Keratinocyte (primary cell): ENCODE measurements around the gene CFL1. TPM values are rescaled to one million over a fixed set of nuclear protein-coding genes. Genes with fewer than 3 reads are reported as not detected.

Experiments
- DNase-seq: peaks from one replicate; pipeline ENCODE4 v3.0.0-alpha.2; 2011; ENCODE audit warnings: low read depth, missing footprints, low spot score
- FAIRE-seq: peaks from 2 replicates; lab custom pipeline; 2011; peaks lifted over from hg19 to GRCh38; lab: Jason Lieb, UNC
- H2AFZ ChIP-seq: 2 replicates; pipeline ENCODE4 v1.6.0; 2012; ENCODE audit warnings: low read length, control low read depth, inconsistent platforms; ENCODE audit not compliant: control insufficient read depth
- H3K27ac ChIP-seq: 2 replicates; pipeline ENCODE4 v1.5.1; 2011; ENCODE audit warnings: low read length; ENCODE audit not compliant: control insufficient read depth, insufficient read depth
- H3K27me3 ChIP-seq: 3 replicates; pipeline ENCODE4 v1.6.0; 2011; ENCODE audit warnings: low read length; ENCODE audit not compliant: control insufficient read depth, insufficient read depth; ENCODE audit errors: extremely low read depth
- H3K36me3 ChIP-seq, 2 experiments: 2 replicates in 1 of 2; 3 replicates in 1 of 2; pipeline ENCODE4 v1.5.1; 2011; ENCODE audit warnings: low read length in 2 of 2, mild to moderate bottlenecking in 1 of 2; ENCODE audit not compliant: control insufficient read depth in 2 of 2, insufficient read depth in 2 of 2; ENCODE audit errors: extremely low read depth in 1 of 2
- H3K4me1 ChIP-seq: 3 replicates; pipeline ENCODE4 v1.5.1; 2011; ENCODE audit warnings: low read length; ENCODE audit not compliant: control insufficient read depth, insufficient read depth; ENCODE audit errors: extremely low read depth
- H3K4me2 ChIP-seq: 3 replicates; pipeline ENCODE4 v1.6.0; 2011; ENCODE audit warnings: low read depth, low read length; ENCODE audit not compliant: control insufficient read depth, insufficient read depth; ENCODE audit errors: extremely low read depth
- H3K4me3 ChIP-seq, 3 experiments: fragments of 200-600 bp in 1 of 3; sonication (generic) in 1 of 3; 2 replicates in 2 of 3; 3 replicates in 1 of 3; pipeline ENCODE4 v1.5.1; 2011 to 2016; ENCODE audit warnings: low read length in 3 of 3, mild to moderate bottlenecking in 3 of 3, control low read depth in 2 of 3, inconsistent platforms in 1 of 3, low read depth in 1 of 3, mixed read lengths in 1 of 3, mixed run types in 1 of 3, moderate library complexity in 1 of 3; ENCODE audit not compliant: control insufficient read depth in 2 of 3, insufficient read depth in 2 of 3; ENCODE audit errors: extremely low read depth in 1 of 3
- H3K79me2 ChIP-seq: 2 replicates; pipeline ENCODE4 v1.6.0; 2012; ENCODE audit warnings: low read length; ENCODE audit not compliant: control insufficient read depth, insufficient read depth
- H3K9ac ChIP-seq: 3 replicates; pipeline ENCODE4 v1.6.0; 2011; ENCODE audit warnings: low read length; ENCODE audit not compliant: control insufficient read depth, insufficient read depth; ENCODE audit errors: extremely low read depth
- H3K9me1 ChIP-seq: 3 replicates; pipeline ENCODE4 v1.6.0; 2011; ENCODE audit warnings: low read length; ENCODE audit not compliant: control insufficient read depth, insufficient read depth; ENCODE audit errors: extremely low read depth
- H3K9me3 ChIP-seq: 2 replicates; pipeline ENCODE4 v1.5.1; 2012; ENCODE audit warnings: low read depth, low read length; ENCODE audit not compliant: control insufficient read depth
- H4K20me1 ChIP-seq: 3 replicates; pipeline ENCODE4 v1.6.0; 2011; ENCODE audit warnings: low read length; ENCODE audit not compliant: control insufficient read depth, insufficient read depth; ENCODE audit errors: extremely low read depth
- EZH2 ChIP-seq: IDR thresholded peaks from one replicate; pipeline ENCODE4 v1.6.1; 2012; ENCODE audit warnings: inconsistent platforms, mild to moderate bottlenecking, low read length, moderate library complexity
- dilution Hi-C: fragments of 300-500 bp; cut with MboI; formaldehyde crosslinking; loops from one replicate; pipeline ENCODE4 v1.7.0; 2020; ENCODE audit warnings: low sequenced_read_pairs; ENCODE audit not compliant: extremely low pct_ligation_motif_present
- polyA plus RNA-seq, 5 experiments: library from polyadenylated mRNA; depleted of rRNA in 3 of 5; stranded (reverse) in 3 of 5; stranded (forward) in 1 of 5; unstranded in 1 of 5; fragments of >200 nt; gene quantifications; 1 replicate in 1 of 5; 2 replicates in 3 of 5; 3 replicates in 1 of 5; pipeline versions ENCODE4 v1.2.1 to v1.2.3, GENCODE V29; 2011 to 2012; ENCODE audit warnings: missing spikeins in 2 of 5, low read depth in 1 of 5, low replicate concordance in 1 of 5
- TF ChIP-seq, protein P1 (sequence below), 3 experiments: IDR thresholded peaks in 1 of 3; conservative IDR thresholded peaks in 1 of 3; optimal IDR thresholded peaks in 1 of 3; 2 replicates in 2 of 3; 3 replicates in 1 of 3; pipeline versions ENCODE3 to v1.5.1; 2011; ENCODE audit warnings: low read length in 3 of 3, mild to moderate bottlenecking in 3 of 3, moderate library complexity in 2 of 3, control low read depth in 1 of 3, inconsistent platforms in 1 of 3; ENCODE audit not compliant: insufficient read depth in 2 of 3; ENCODE audit errors: extremely low read depth in 1 of 3

Gene CFL1
- polyA plus RNA-seq, 1 donor (not counting 4 experiments of a cell fraction or from before 2014, with no cell fraction given), result 1,236 TPM

DNA sequence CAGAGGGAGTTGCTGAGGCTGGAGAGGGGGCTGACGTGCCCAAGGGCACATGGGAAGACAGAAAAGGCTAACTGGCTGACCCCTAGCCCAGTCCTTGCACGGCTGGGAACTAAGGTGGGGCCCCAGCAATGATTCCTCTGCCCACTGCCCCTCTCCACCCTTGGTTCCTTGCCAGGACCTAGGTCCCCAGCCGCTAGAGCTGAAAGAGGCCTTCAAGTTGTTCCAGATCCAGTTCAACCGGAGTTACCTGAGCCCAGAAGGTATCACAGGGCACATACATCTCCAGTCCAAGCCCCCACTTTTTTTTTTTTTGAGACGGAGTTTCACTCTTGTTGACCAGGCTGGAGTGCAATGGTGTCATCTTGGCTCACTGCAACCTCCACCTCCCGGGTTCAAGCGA is 22.0 kb upstream of the CFL1 start:
- TF ChIP-seq, protein P1, sequence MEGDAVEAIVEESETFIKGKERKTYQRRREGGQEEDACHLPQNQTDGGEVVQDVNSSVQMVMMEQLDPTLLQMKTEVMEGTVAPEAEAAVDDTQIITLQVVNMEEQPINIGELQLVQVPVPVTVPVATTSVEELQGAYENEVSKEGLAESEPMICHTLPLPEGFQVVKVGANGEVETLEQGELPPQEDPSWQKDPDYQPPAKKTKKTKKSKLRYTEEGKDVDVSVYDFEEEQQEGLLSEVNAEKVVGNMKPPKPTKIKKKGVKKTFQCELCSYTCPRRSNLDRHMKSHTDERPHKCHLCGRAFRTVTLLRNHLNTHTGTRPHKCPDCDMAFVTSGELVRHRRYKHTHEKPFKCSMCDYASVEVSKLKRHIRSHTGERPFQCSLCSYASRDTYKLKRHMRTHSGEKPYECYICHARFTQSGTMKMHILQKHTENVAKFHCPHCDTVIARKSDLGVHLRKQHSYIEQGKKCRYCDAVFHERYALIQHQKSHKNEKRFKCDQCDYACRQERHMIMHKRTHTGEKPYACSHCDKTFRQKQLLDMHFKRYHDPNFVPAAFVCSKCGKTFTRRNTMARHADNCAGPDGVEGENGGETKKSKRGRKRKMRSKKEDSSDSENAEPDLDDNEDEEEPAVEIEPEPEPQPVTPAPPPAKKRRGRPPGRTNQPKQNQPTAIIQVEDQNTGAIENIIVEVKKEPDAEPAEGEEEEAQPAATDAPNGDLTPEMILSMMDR (optimal IDR thresholded peaks at IDR 0.05 in 1 of 3, IDR thresholded peaks at IDR 0.05 in 1 of 3, conservative IDR thresholded peaks at IDR 0.05 in 1 of 3; ENCODE audit: extremely low read depth in 1 of 3, insufficient read depth in 2 of 3, low read length in 3 of 3), result no peak
- no peak for TF ChIP-seq EZH2
- peaks cover 17 to 29% of the 10 kb centered on the region in 2 experiments for H3K36me3 ChIP-seq
- no peak overlapping the region for H3K4me3 ChIP-seq
- H3K9ac ChIP-seq, result no peak overlapping the region
- no peak overlapping the region for H3K4me2 ChIP-seq
- dilution Hi-C loops, result no loop called here
- no peak overlapping the region for H2AFZ ChIP-seq
- H4K20me1 ChIP-seq, result no peaks in the 10 kb centered on the region
- no peak for DNase-seq
- no peak for FAIRE-seq
- H3K4me1 ChIP-seq, result no peaks in the 10 kb centered on the region
- H3K79me2 ChIP-seq, result no peaks in the 10 kb centered on the region
- H3K27me3 ChIP-seq, result no peaks in the 10 kb centered on the region
- H3K27ac ChIP-seq, result no peak overlapping the region
- no peaks in the 10 kb centered on the region for H3K9me1 ChIP-seq
- no peaks in the 10 kb centered on the region for H3K9me3 ChIP-seq

DNA sequence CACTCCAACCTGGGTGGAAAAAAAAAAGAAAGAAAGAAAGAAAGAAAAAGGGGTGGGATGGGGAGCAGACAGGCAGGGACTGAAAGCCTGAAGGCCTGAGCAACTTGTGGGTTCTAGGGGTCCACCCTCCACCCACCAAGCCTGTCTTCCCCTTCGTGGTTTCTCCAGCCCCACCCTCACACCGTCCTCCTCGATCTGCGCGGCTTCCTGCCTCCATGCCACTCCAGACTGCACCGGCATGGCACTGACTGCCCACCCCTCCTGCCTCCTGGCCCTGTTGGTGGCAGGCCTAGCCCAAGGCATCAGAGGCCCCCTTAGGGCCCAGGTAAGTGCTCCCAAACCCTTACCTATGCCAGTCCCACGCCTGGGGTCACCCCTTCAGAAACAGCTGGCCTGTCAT is 21.6 kb upstream of the CFL1 start, which contains the start of gene CTSW:
Gene CTSW, plus strand, starts transcription at position 221 of the 400 bp plus-strand sequence. Its CDS starts 18 bp downstream, at position 239.
- Histone ChIP-seq H3K4me2 (no peak within 1 kb of the TSS), H4K20me1 (no peaks in the 10 kb centered on the region), H3K4me1 (no peaks in the 10 kb centered on the region), H3K9me3 (no peaks in the 10 kb centered on the region), H3K27me3 (no peaks in the 10 kb centered on the region), H3K9me1 (no peaks in the 10 kb centered on the region), H3K4me3 (no peak within 1 kb of the TSS), H3K9ac (no peak within 1 kb of the TSS), H3K36me3 (peaks cover 14 to 25% of the 10 kb centered on the region in 2 experiments), H3K27ac (no peak within 1 kb of the TSS), H2AFZ (no peak within 1 kb of the TSS), H3K79me2 (no peaks in the 10 kb centered on the region)
- dilution Hi-C loops, result no loop called here
- no peak for TF ChIP-seq EZH2
- TF ChIP-seq, protein P1 (optimal IDR thresholded peaks at IDR 0.05 in 1 of 3, IDR thresholded peaks at IDR 0.05 in 1 of 3, conservative IDR thresholded peaks at IDR 0.05 in 1 of 3; ENCODE audit: extremely low read depth in 1 of 3, insufficient read depth in 2 of 3, low read length in 3 of 3), result no peak
- FAIRE-seq (no peak), DNase-seq (no peak)
